GM13976 (cell line): ENCODE measurements around the gene QPRT.

ENCODE experiments used
- DNase-seq: peaks from one replicate; pipeline ENCODE4 v3.0.0; 2012; ENCODE audit warnings: low spot score
- CTCF ChIP-seq: IDR thresholded peaks from 2 replicates; pipeline ENCODE4 v1.5.1; 2012; ENCODE audit warnings: borderline replicate concordance, mild to moderate bottlenecking; ENCODE audit not compliant: insufficient read depth; ENCODE audit errors: extremely low read depth, missing control alignments, control extremely low read depth
- in situ Hi-C: fragments of 300-500 bp; cut with MboI; formaldehyde crosslinking; loops from one replicate; pipeline ENCODE4 v1.12.0; 2022; ENCODE audit warnings: low sequenced_read_pairs, mixed read lengths, inconsistent platforms; ENCODE audit not compliant: unreplicated experiment

Gene QPRT

GRCh38 chr16:29673501-29673900, 5.5 kb upstream of the QPRT start:
- TF ChIP-seq CTCF, result no peak
- in situ Hi-C loops, result no loop called here
- no peak for DNase-seq

GRCh38 chr16:29674188-29674587, 4.8 kb upstream of the QPRT start:
- in situ Hi-C loops, result no loop called here
- peak; percentile 7 for DNase-seq
- TF ChIP-seq CTCF, result no peak

- in situ Hi-C loops, result loop anchor here (25.0 kb wide), 1 partner anchor 336 kb away; the partner anchor contains the start of genes C16orf92 and DOC2A
- DNase-seq, result peak; percentile 45
- TF ChIP-seq CTCF, result no peak
Observed at GRCh38 chr16:29675811-29676643, 3.0 kb upstream of the QPRT start.

- DNase-seq, result peak; percentile 11
- TF ChIP-seq CTCF, result no peak
- in situ Hi-C loops, result loop anchor here (25.0 kb wide), 1 partner anchor 335 kb away; the partner anchor contains the start of genes C16orf92 and DOC2A
Observed at GRCh38 chr16:29676989-29677785, 1.8 kb upstream of the QPRT start.

GRCh38 chr16:29680180-29680598, 1.2 kb downstream of the QPRT start:
- in situ Hi-C loops, result loop anchor here (25.0 kb wide), 1 partner anchor 332 kb away; the partner anchor contains the start of genes C16orf92 and DOC2A
- no peak for TF ChIP-seq CTCF
- no peak for DNase-seq

- no peak for TF ChIP-seq CTCF
- DNase-seq, result no peak
- in situ Hi-C loops, result loop anchor here (25.0 kb wide), 1 partner anchor 329 kb away; the partner anchor contains the start of genes C16orf92 and DOC2A
Observed at GRCh38 chr16:29683543-29684090, 4.6 kb downstream of the QPRT start.
